AG04450 (cell line): ENCODE data around the gene VPS8. TPM values are rescaled to one million over a fixed set of nuclear protein-coding genes. Genes with fewer than 3 reads are reported as not detected.

Experiments
- CTCF ChIA-PET: fragments of 300-600, 350-600 bp; formaldehyde crosslinking; extraction: SDS; loops from one replicate; lab custom pipeline; 2022; ENCODE audit warnings: antibody characterized with exemption, inconsistent platforms; lab: Charles Lee
- POLR2A ChIA-PET: fragments of 350-600 bp; formaldehyde crosslinking; extraction: SDS; loops from one replicate; lab custom pipeline; 2021; ENCODE audit warnings: antibody characterized with exemption, inconsistent platforms; lab: Yijun Ruan, JAX
- DNase-seq: peaks from one replicate; pipeline ENCODE4 v3.0.0-alpha.2; 2011; ENCODE audit warnings: low read depth, low spot score
- H3K27ac ChIP-seq: one replicate; pipeline ENCODE4 v1.5.1; 2012; ENCODE audit warnings: low read depth, low read length, control low read depth
- H3K27me3 ChIP-seq: one replicate; pipeline ENCODE4 v1.6.0; 2012; ENCODE audit warnings: low read length; ENCODE audit not compliant: control insufficient read depth, insufficient read depth
- H3K4me3 ChIP-seq: 2 replicates; pipeline ENCODE4 v1.5.1; 2011; ENCODE audit warnings: mild to moderate bottlenecking, low read depth, low read length, control low read depth
- H3K9me3 ChIP-seq: 2 replicates; pipeline ENCODE4 v1.5.1; 2012; ENCODE audit warnings: low read length; ENCODE audit not compliant: control insufficient read depth, insufficient read depth
- CTCF ChIP-seq: IDR thresholded peaks from 2 replicates; pipeline ENCODE4 v1.5.1; 2011; ENCODE audit warnings: low read depth, low read length, control low read depth, inconsistent platforms
- polyA plus RNA-seq: library from polyadenylated mRNA; depleted of rRNA; stranded (reverse); fragments of >200 nt; gene quantifications from 2 replicates; pipeline ENCODE4 v1.2.3, GENCODE V29; 2011

VPS8 gene
- polyA plus RNA-seq, 1 experiment: 40.6 TPM

- H3K27ac ChIP-seq: no peak overlapping the region
- H3K4me3 ChIP-seq: no peak overlapping the region
- DNase-seq: no peak
- POLR2A ChIA-PET: no interaction called here
- no peaks in the 10 kb centered on the region for H3K9me3 ChIP-seq
- H3K27me3 ChIP-seq: no peaks in the 10 kb centered on the region
- CTCF ChIA-PET: no interaction called here
- no peak for TF ChIP-seq CTCF
Observed at GRCh38 chr3:185082829-185083228, 270.9 kb downstream of the VPS8 start.

GRCh38 chr3:185084402-185084801, 272.4 kb downstream of the VPS8 start:
- CTCF ChIA-PET: interaction anchor here (0.6 to 1.3 kb wide), 2 partner anchors 92 to 197 kb away, joined by 3 to 6 read pairs; no protein-coding TSS in a partner anchor
- Histone ChIP-seq H3K27me3 (no peaks in the 10 kb centered on the region), H3K4me3 (no peak overlapping the region), H3K27ac (no peak overlapping the region), H3K9me3 (no peaks in the 10 kb centered on the region)
- POLR2A ChIA-PET: no interaction called here
- TF ChIP-seq CTCF: no peak
- no peak for DNase-seq

- H3K4me3 ChIP-seq: no peak overlapping the region
- ChIA-PET CTCF (interaction anchor here (1.3 kb wide), 1 partner anchor 91 kb away, joined by 6 read pairs; no protein-coding TSS in a partner anchor), POLR2A (no interaction called here)
- DNase-seq: peak; percentile 11
- TF ChIP-seq CTCF: peak; percentile 31; the same call in 1 of the 2 replicates
- H3K27me3 ChIP-seq: no peaks in the 10 kb centered on the region
- no peaks in the 10 kb centered on the region for H3K9me3 ChIP-seq
- H3K27ac ChIP-seq: no peak overlapping the region
Observed at GRCh38 chr3:185084901-185085300, 272.9 kb downstream of the VPS8 start.

- CTCF ChIA-PET: no interaction called here
- POLR2A ChIA-PET: no interaction called here
Observed at GRCh38 chr3:185087419-185087818, 275.5 kb downstream of the VPS8 start.

GRCh38 chr3:185089343-185089742, 277.4 kb downstream of the VPS8 start:
- DNase-seq: no peak
- no peak for TF ChIP-seq CTCF
- H3K9me3 ChIP-seq: no peaks in the 10 kb centered on the region
- H3K4me3 ChIP-seq: no peak overlapping the region
- H3K27me3 ChIP-seq: no peaks in the 10 kb centered on the region
- ChIA-PET CTCF (no interaction called here), POLR2A (no interaction called here)
- H3K27ac ChIP-seq: no peak overlapping the region

More at GRCh38 chr3:185087419-185087818, 275.5 kb downstream of the VPS8 start:
- Histone ChIP-seq H3K4me3 (no peak overlapping the region), H3K9me3 (no peaks in the 10 kb centered on the region), H3K27me3 (no peaks in the 10 kb centered on the region), H3K27ac (no peak overlapping the region)
- no peak for TF ChIP-seq CTCF
- DNase-seq: no peak
